ENCODE results near the gene SLC38A2.
"Not testable (repeated sequence)": the region's sequence is repeated elsewhere in the genome, so short reads cannot be mapped to it uniquely, and the experiment has no call there.

SLC38A2 gene

GRCh38 chr12:46325075-46325474, 47.5 kb downstream of the SLC38A2 start:
- not testable (repeated sequence) for DNase-seq

GRCh38 chr12:46320731-46321130, 51.8 kb downstream of the SLC38A2 start:
- DNase-seq, result no peak

GRCh38 chr12:46318037-46318436, 54.5 kb downstream of the SLC38A2 start:
- no peak for DNase-seq
